ENCODE results near the gene PRRT4.

DNA sequence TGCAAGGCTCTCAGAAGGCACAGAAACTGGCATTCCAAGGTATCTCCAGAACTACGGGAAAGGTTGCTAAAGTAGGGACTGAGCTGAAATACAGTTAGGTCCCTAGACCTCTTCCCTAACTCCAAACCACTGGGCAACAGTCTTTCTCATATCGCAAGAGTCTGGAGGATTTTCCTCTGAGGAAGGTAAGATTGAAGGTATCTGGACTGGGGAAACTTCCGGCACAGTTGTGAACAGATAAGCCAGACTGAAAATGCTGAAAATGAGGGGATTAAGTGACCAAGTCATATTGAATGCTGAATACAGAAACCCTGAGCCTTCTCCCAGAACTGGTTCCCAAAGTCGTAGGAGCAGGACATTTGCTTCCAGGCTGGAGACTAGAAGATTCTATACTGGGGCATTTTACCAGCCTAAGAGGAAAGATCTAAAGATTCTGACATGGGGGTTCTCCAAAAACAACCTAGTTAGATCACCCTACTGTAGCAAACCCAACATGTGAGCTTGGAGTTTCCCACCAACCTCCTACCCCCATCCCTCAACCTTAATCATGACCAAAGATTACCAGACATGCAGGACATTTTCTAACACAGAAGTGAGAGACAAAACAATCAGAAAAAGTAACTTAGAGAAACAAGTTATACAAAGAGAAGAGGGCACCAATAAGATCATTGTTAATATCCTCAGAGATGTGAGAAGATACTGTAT lies 2.8 kb upstream of the PRRT4 start:
- no peak for TF ChIP-seq CTCF (IDR thresholded peaks at IDR 0.05)
- TF ChIP-seq POLR2A (IDR thresholded peaks at IDR 0.05), result no peak

All from testis (tissue), 2 donors.